GM12878 (cell line): ENCODE data around the gene ARL14EP. TPM values are rescaled to one million over a fixed set of nuclear protein-coding genes. Genes with fewer than 3 reads are reported as not detected.
A peak's percentile ranks its signal among the peaks of the same experiment; 100 is the strongest.

Experiments
- CEBPZ ChIP-seq: fragments of 150-350 bp; IDR thresholded peaks from 2 replicates; pipeline ENCODE4 v1.6.1; 2016; ENCODE audit warnings: low read depth, low read length
- E2F8 ChIP-seq: fragments of 450-650 bp; IDR thresholded peaks from 2 replicates; pipeline ENCODE4 v1.6.1; 2018; ENCODE audit warnings: mild to moderate bottlenecking, low read depth, moderate library complexity; ENCODE audit not compliant: partially characterized antibody
- ESRRA ChIP-seq: IDR thresholded peaks from 2 replicates; pipeline ENCODE4 v1.6.1; 2012; ENCODE audit warnings: mild to moderate bottlenecking, low read length, improper control_type of control experiment
- HDGF ChIP-seq: fragments of 450-650 bp; IDR thresholded peaks from 2 replicates; pipeline ENCODE4 v1.6.1; 2016; ENCODE audit warnings: antibody characterized with exemption
- IRF5 ChIP-seq: fragments of 450-650 bp; IDR thresholded peaks from 2 replicates; pipeline ENCODE4 v1.6.1; 2017; ENCODE audit warnings: borderline replicate concordance
- NFYB ChIP-seq: IDR thresholded peaks from 2 replicates; pipeline ENCODE4 v1.6.1; 2011; ENCODE audit warnings: low read depth, mild to moderate bottlenecking, low read length, improper control_type of control experiment, moderate library complexity; ENCODE audit not compliant: insufficient read depth
- RAD51 ChIP-seq: fragments of 450-650 bp; IDR thresholded peaks from 2 replicates; pipeline ENCODE4 v1.6.1; 2016; ENCODE audit warnings: moderate library complexity, mild to moderate bottlenecking, inconsistent platforms
- RFX5 ChIP-seq: IDR thresholded peaks from 2 replicates; pipeline ENCODE4 v1.6.1; 2011; ENCODE audit warnings: low read depth, low read length, improper control_type of control experiment
- YBX1 ChIP-seq: fragments of 450-650 bp; IDR thresholded peaks from 2 replicates; pipeline ENCODE4 v1.6.1; 2016; ENCODE audit warnings: antibody characterized with exemption
- polyA plus RNA-seq, 11 experiments: library from polyadenylated mRNA; depleted of rRNA in 4 of 11; unstranded in 6 of 11; stranded (reverse) in 5 of 11; fragments of >200 nt; fragmentation: Nextera tagmentation in 4 of 11; fragmentation: Illumina TruSeq in 1 of 11; extraction: Ambion mirVana in 4 of 11; extraction: Trizol in 1 of 11; gene quantifications; 1 replicate in 1 of 11; 2 replicates in 10 of 11; pipeline versions ENCODE4 v1.2.1 to v1.2.3, GENCODE V29; 2011 to 2016; ENCODE audit warnings: inconsistent platforms in 2 of 11, missing spikeins in 2 of 11, low read depth in 1 of 11
- total RNA-seq, 4 experiments: library from RNA; depleted of rRNA in 3 of 4; stranded (reverse); fragments of >200 nt in 3 of 4; fragmentation: Illumina TruSeq in 1 of 4; extraction: Trizol in 1 of 4; gene quantifications; 2 replicates each; pipeline versions ENCODE4 v1.2.1 to v1.2.3, GENCODE V29; 2013 to 2021
- TF ChIP-seq, protein P1 (sequence below): fragments of 450-650 bp; IDR thresholded peaks from 2 replicates; pipeline ENCODE4 v1.6.1; 2018; ENCODE audit warnings: borderline replicate concordance, mild to moderate bottlenecking; ENCODE audit not compliant: partially characterized antibody
- TF ChIP-seq, protein P2 (sequence below): IDR thresholded peaks from 2 replicates; pipeline ENCODE4 v1.6.1; 2012; ENCODE audit warnings: improper control_type of control experiment, low read depth, low read length; ENCODE audit not compliant: insufficient replicate concordance
- TF ChIP-seq, protein P3 (sequence below): IDR thresholded peaks from 2 replicates; pipeline ENCODE4 v1.6.1; 2012; ENCODE audit warnings: low read depth, low read length, improper control_type of control experiment

The ARL14EP gene
- total and polyA plus RNA-seq, 10 of the 15 experiments (the other 5 are each of a cell fraction or from before 2014, with no cell fraction given): 18.1 to 59.8 (median 42.8) TPM

DNA sequence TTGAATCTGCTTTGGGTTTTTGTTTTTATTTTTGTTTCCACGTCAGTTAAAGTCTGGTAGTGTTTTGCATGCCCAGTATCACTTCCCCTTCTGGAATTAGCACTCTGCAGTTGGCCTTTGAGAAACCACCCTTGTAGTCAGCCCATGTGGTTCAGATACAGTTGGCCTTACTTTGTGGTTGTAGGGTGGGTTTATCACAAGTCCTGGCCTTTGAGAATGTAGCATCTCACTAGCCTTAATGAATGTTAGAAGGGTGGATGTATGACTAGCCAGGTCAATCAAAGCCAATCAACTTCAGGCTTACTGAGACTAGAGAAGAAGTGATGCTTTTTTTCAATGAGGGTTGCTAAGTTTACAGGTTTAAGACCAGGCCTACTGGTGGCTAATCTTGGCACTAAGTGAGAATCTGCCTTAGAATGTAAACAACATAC, 19.8 kb downstream of the ARL14EP start (continued):
- TF ChIP-seq, protein P1, sequence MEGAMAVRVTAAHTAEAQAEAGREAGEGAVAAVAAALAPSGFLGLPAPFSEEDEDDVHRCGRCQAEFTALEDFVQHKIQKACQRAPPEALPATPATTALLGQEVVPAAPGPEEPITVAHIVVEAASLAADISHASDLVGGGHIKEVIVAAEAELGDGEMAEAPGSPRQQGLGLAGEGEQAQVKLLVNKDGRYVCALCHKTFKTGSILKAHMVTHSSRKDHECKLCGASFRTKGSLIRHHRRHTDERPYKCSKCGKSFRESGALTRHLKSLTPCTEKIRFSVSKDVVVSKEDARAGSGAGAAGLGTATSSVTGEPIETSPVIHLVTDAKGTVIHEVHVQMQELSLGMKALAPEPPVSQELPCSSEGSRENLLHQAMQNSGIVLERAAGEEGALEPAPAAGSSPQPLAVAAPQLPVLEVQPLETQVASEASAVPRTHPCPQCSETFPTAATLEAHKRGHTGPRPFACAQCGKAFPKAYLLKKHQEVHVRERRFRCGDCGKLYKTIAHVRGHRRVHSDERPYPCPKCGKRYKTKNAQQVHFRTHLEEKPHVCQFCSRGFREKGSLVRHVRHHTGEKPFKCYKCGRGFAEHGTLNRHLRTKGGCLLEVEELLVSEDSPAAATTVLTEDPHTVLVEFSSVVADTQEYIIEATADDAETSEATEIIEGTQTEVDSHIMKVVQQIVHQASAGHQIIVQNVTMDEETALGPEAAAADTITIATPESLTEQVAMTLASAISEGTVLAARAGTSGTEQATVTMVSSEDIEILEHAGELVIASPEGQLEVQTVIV: no peak
- no peak for TF ChIP-seq RFX5
- TF ChIP-seq, protein P2, sequence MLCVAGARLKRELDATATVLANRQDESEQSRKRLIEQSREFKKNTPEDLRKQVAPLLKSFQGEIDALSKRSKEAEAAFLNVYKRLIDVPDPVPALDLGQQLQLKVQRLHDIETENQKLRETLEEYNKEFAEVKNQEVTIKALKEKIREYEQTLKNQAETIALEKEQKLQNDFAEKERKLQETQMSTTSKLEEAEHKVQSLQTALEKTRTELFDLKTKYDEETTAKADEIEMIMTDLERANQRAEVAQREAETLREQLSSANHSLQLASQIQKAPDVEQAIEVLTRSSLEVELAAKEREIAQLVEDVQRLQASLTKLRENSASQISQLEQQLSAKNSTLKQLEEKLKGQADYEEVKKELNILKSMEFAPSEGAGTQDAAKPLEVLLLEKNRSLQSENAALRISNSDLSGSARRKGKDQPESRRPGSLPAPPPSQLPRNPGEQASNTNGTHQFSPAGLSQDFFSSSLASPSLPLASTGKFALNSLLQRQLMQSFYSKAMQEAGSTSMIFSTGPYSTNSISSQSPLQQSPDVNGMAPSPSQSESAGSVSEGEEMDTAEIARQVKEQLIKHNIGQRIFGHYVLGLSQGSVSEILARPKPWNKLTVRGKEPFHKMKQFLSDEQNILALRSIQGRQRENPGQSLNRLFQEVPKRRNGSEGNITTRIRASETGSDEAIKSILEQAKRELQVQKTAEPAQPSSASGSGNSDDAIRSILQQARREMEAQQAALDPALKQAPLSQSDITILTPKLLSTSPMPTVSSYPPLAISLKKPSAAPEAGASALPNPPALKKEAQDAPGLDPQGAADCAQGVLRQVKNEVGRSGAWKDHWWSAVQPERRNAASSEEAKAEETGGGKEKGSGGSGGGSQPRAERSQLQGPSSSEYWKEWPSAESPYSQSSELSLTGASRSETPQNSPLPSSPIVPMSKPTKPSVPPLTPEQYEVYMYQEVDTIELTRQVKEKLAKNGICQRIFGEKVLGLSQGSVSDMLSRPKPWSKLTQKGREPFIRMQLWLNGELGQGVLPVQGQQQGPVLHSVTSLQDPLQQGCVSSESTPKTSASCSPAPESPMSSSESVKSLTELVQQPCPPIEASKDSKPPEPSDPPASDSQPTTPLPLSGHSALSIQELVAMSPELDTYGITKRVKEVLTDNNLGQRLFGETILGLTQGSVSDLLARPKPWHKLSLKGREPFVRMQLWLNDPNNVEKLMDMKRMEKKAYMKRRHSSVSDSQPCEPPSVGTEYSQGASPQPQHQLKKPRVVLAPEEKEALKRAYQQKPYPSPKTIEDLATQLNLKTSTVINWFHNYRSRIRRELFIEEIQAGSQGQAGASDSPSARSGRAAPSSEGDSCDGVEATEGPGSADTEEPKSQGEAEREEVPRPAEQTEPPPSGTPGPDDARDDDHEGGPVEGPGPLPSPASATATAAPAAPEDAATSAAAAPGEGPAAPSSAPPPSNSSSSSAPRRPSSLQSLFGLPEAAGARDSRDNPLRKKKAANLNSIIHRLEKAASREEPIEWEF: no peak
- TF ChIP-seq HDGF: no peak
- no peak for TF ChIP-seq YBX1
- TF ChIP-seq NFYB: peak; percentile 60; the same call in 1 of the 2 replicates
- TF ChIP-seq, protein P3, sequence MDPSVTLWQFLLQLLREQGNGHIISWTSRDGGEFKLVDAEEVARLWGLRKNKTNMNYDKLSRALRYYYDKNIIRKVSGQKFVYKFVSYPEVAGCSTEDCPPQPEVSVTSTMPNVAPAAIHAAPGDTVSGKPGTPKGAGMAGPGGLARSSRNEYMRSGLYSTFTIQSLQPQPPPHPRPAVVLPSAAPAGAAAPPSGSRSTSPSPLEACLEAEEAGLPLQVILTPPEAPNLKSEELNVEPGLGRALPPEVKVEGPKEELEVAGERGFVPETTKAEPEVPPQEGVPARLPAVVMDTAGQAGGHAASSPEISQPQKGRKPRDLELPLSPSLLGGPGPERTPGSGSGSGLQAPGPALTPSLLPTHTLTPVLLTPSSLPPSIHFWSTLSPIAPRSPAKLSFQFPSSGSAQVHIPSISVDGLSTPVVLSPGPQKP: no peak
- TF ChIP-seq IRF5: no peak
- TF ChIP-seq CEBPZ: no peak
- no peak for TF ChIP-seq ESRRA
- TF ChIP-seq RAD51: peak; percentile 68; the same call in 1 of the 2 replicates
- TF ChIP-seq E2F8: peak; percentile 28
